Activated CD4-positive, alpha-beta T cell treated with anti-CD3 and anti-CD28 coated beads for 4 hours (primary cell): Measurements from ENCODE around the gene SNX33.
"Not testable (repeated sequence)": the region's sequence is repeated elsewhere in the genome, so short reads cannot be mapped to it uniquely, and the experiment has no call there.

Experiments used
- DNase-seq, 2 donors: peaks; one replicate each; pipeline ENCODE4 v3.0.0-alpha.2; 2020

The SNX33 gene

GRCh38 chr15:75701071-75702003, 53.6 kb downstream of the SNX33 start:
- not testable (repeated sequence) for DNase-seq

GRCh38 chr15:75702436-75702835, 54.7 kb downstream of the SNX33 start:
- no peak for DNase-seq

GRCh38 chr15:75703440-75704262, 55.9 kb downstream of the SNX33 start:
- DNase-seq: not testable (repeated sequence)

GRCh38 chr15:75704263-75704615, 56.5 kb downstream of the SNX33 start:
- no peak for DNase-seq

DNA sequence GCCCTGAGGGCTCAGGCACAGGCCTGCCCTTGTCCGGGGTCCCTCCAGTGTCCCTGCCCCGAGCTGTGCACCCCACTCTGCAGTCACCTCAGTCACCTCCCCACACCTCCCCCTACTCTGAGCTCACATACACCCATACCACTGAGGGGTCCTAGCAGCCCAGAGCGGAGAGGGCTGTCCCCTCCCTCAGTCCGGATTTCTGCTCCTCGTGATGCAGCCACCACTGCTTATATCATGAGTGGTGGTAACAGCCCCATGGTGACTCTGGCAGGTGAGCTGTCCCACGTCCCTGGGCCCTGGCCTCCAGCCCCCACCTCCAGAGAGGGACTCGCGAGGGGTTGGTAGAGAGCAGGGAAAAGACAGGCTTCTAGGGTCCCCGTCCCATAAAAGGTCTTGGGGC, 56.9 kb downstream of the SNX33 start:
- DNase-seq: no peak

DNA sequence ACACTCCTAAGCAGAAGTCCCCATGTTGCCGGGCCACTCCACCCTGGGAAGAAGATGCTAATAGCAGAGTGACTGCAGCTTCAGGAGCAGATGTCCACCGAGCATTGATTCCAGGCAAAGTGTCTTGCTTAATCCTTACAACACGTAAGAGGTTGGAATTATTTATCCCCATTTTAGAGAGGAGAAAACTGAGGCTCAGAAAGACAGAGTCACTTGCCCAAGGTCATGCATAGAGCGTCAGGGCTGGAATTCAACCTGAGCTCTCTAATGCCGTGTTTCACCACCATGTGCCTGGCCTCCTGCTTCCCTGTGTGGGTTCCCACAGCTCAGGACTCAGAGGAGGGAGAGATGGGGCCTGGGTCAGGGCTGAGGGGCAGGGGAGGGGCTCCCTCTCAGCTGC, 57.7 kb downstream of the SNX33 start:
- not testable (repeated sequence) for DNase-seq

DNA sequence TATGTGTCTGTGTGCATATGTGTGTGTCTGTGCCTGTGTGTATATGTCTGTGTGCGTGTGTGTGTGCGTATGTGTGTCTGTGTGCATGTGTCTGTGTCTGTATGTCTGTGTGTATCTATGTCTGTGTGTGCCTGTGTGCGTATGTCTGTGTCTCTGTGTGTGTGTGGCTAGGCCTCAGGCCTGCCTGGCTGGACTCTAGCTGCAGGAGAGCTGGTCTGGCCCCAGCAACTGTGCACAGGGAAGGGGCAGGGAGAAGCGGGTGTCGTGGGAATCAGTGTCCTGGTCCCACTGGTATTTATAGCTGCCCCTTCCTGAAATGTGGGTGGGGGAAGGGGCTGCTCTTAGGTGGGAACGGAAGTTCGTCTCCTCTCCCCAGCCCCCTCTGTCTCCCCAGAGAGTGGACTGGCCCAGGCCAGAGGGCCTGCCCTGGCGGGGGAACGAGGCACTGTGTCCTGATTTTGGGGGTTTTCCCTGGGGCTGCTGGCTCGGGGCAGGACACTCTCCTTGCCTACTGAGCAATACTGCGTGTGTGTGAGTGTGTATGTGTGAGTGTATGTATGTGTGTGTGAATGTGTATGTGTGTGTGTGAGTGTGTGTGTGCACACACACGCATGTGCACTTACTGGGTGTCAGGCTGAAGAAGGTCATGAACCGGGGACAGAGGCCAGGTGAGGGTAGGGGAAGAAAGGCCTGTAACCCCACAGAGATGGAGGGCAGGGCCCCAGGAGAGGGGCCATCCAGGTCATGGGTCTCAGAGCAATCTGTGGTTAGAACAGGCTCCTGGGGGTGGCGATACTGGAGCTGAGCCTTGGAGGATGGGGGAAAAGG, 58.4 kb downstream of the SNX33 start:
- DNase-seq: no peak

DNA sequence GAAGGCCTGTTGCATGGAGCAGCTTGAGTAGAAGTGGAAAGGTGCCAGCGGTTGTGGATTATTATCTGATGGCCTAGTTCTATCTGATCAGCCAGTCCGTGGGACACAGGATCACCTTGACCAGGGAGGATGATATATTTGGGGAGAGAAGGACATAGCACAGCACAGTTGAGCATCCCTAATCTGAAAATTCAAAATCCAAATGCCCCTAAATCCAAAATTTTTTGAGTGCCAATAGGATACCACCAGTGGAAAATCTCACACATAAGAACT, 58.9 kb downstream of the SNX33 start:
- no peak for DNase-seq

GRCh38 chr15:75709458-75709857, 61.7 kb downstream of the SNX33 start:
- not testable (repeated sequence) for DNase-seq

- not testable (repeated sequence) for DNase-seq
Measured at GRCh38 chr15:75710874-75711273, 63.2 kb downstream of the SNX33 start.

- not testable (repeated sequence) for DNase-seq
Measured at GRCh38 chr15:75711495-75711894, 63.8 kb downstream of the SNX33 start.
